Epithelial cell of alveolus of lung (primary cell): ENCODE results near the gene LPAR6. TPM values are rescaled to one million over a fixed set of nuclear protein-coding genes. Genes with fewer than 3 reads are reported as not detected.

Experiments used
- total RNA-seq: library from RNA; depleted of rRNA; stranded (reverse); fragments of >200 nt; gene quantifications from 2 replicates; pipeline ENCODE4 v1.2.1, GENCODE V29; 2015

LPAR6 gene
- 5.2 and 17.2 TPM in 2 replicates for total RNA-seq

GRCh38 chr13:48412881-48413351, at the start of gene LPAR6:
Gene LPAR6 (minus strand): TSS chr13:48413113. CDS start chr13:48412423, 690 bp downstream.

Other genes starting within 250 kb of the LPAR6 start
- 154 and 514 TPM in 2 replicates for gene ITM2B, start 179.9 kb downstream of the LPAR6 start, total RNA-seq
- 27.2 and 28.2 TPM in 2 replicates for gene RB1, start 109.4 kb downstream of the LPAR6 start, total RNA-seq
- 4.3 and 9.4 TPM in 2 replicates for gene RCBTB2, start 120.0 kb upstream of the LPAR6 start, total RNA-seq
- 1.6 TPM in 1 of 2 replicates, not detected in the other for gene CYSLTR2, start 240.8 kb upstream of the LPAR6 start, total RNA-seq